Activated CD4-positive, alpha-beta T cell treated with anti-CD3 and anti-CD28 coated beads, Interleukin-2, amount 50 U/mL, for 1 hour (primary cell): Measurements from ENCODE around the gene LMX1B.
A peak's percentile ranks its signal among the peaks of the same experiment; 100 is the strongest.

ENCODE experiments used
- DNase-seq: peaks from one replicate; pipeline ENCODE4 v3.0.0-alpha.2; 2020

LMX1B gene

DNA sequence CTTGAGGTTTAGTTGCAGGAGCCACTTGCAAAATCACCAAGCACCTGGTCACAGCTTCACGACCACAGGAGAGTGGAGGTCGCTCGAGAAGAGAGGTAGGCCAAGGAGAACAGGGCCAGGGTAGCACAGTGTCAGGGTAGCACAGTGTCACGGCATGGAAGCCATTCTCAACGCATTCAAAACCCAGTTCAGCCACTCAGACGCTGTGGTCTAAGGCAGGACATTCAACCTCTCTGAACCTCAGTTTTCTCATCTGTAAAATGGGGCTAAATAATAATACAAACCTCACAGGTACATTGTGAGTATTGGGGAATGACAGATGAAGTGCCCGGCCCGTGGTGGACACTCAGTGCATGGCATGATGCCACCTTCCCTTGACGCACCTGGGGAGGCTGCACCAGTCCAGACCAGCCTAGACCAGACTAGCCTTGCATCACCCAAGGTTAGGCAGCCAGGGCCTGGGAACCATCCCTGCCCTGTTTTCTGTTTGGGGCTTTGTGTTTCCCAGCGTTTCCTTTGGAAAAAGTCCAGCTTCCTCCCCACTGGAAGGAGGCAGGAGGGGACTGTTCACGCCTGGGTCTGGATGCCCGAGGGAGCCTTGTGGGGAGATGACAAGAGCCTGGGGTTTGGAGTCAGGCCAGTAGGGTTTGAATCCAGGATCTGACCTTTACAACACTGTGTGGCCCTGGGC, 7.8 kb upstream of the LMX1B start:
- DNase-seq, result no peak

DNA sequence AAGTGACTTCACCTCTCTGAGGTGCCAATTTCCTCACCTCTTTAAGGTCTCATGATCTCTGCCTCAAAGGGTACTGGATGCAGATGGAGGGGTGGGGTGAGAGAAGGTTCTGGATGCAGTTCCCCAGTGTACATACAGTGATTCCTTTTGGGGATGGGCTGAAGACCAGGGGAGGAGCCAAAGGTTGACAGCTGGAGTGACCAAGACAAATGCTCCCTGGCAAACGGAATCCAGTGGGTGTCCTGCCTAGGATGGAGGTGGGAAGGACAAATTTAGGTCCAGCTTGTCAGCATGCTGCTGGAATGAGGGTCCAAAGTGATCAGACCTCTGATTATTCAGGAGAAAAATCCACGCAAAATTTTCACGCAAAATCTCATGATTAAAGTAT, 7.3 kb upstream of the LMX1B start:
- DNase-seq, result no peak

DNA sequence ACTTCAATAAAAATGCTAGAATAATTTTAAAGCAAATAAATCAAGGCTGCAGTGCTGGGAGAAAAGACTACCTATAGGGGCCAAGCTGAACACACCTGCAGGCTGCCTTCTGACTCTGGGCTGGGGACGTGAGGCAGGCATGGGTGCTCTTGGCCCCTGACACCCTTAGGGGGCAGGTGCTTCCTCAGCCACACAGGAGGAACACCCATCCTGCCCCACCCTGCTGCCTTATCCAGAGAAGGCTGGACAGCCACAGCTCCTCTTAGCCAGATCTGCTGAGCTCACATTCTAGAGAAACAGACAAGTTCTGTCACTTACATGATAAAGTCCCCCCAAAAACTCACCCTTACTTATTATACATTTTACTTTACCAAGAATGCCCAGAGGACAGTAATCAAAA, 6.6 kb upstream of the LMX1B start:
- DNase-seq, result no peak

DNA sequence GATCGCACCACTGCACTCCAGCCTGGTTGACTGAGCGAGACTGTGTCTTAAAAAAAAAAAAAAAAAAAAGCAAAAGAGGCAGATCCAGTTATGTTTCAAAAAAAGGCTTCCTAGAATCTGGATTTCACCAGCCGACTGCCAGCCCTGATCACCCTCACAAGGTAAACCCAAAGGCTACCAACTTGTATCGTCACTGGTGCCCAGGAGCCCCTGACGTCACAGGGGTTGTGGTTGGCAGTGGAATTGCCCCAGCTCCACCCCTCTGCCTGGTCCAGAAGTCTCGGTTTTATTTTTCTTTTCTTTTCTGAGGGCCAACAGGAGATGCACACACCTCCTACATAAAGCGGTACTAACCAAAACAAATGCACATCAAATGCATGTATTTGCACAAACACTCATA, 6.0 kb upstream of the LMX1B start:
- no peak for DNase-seq

DNA sequence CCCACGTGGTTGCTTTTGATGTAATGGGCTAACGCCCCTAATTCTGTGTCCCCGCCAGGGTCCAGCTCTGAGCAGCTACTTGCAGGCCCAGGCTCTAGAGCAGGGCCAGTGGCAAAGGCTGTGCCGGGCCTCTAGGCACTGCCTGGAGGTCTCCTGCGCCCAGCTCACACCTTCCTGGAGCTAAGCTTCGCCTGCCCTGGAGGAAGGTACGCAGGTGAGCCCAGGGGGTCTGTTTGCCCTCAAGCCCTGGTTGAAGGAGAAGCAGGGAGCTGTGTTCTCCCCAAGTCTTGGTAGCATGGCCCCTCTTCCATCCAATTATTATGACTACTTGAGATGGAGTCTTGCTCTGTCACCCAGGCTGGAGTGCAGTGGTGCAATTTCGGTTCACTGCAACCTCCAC, 5.2 kb upstream of the LMX1B start:
- no peak for DNase-seq

DNA sequence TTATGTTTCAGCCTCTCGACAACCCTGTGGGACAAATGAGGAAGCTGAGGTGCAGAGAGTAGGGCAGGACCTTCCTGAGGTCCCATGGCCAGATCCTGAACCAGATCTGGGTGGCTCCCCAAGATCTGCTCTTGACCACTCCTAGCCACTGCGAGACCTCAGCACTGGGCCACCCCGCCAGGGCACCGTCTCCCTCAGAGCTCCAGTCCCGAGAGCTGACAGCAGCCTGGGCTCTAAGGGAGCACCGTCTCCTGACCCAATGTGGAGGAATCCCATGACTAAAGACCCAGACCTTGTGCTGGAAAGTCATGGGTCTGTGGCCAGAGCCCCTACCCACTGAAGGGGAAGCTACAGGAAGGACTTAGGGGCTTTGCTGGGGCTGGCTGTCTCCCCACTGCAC, 4.5 kb upstream of the LMX1B start:
- DNase-seq, result no peak

DNA sequence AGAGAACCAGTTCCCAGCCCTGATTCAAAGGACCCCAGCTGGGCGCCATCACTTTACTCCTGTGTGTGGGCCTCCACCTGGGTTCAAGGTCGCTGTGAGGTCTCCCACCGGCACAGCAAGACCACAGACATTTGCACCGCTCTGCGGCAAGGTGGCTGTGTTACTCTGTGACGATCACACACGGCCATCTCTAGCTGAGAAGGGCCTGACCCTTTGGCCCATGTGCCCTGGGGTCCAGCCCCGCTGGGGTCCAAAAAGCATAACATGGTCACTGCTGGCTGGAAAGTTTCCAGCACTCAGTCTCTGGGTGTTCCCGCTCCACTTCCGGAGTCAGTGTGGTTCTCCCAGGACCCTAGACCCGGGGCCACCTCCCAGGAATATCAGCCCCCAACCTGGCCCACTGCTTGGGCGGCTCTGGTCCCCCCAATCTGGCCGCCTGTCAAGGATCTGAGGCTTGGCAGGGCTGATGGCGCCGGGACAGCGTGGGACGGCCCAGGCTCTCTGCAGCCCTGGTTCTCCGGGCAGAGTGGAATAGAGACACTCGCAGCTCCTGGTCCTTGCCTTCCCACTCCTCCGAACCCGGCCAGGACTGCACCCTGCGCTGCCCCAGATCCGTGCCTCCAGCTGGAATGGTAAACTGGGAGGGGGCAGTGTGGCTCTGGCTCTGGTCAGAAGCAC, 3.9 kb upstream of the LMX1B start:
- DNase-seq, result no peak

DNA sequence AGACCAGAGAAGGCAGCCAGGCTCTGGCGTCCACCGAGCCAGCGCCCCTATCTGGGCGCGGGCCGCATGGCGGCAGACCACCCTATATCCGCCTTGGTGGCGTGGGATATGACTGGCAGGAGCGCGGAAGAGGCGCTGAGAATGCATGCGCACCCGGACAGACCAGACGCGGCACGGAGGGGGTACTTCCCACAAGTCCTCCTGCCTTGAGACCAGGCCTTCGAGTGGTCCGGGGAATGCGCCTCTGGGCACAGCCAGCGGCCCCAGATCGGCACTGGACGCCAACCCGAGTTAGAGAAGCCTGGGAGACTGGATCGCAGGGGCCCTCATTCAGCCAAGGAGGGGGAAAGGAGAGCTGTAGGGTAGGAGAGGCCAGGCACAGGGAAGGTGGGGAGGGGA, 2.5 kb upstream of the LMX1B start:
- DNase-seq, result no peak

DNA sequence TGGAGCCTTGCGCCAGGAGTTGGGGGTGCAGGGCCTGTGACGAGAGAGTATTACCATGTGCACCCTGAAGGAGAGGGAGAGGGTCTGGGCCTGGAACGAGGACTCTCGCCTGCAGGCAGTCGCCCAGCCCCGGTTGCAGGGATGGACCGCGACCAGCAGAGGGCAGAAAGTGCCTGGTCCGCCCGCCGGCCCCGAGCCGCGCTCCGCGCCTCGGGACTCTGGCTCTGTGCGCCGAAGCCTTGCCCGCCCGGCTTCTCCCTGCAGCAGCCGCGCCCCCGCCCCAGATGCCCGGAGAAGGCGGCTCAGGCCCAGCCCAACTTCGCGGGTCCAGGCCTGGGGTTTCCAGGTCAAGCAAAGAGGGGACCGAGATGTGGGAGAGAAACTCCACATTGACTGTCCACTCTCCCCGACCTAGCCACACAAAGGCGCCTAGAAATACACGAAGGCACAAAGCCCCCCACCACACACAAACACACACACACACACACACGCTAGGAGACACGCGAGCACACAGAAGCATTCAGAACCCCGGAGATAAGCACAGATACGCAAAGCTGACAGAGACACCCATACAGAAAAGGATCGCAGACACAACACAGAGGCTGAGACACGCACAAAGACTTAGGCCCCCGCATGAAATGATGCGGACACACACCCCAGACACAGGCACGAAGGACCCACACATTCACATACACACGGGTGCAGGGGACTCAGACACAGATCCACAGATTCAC, 2.0 kb upstream of the LMX1B start:
- DNase-seq, result peak; percentile 67

DNA sequence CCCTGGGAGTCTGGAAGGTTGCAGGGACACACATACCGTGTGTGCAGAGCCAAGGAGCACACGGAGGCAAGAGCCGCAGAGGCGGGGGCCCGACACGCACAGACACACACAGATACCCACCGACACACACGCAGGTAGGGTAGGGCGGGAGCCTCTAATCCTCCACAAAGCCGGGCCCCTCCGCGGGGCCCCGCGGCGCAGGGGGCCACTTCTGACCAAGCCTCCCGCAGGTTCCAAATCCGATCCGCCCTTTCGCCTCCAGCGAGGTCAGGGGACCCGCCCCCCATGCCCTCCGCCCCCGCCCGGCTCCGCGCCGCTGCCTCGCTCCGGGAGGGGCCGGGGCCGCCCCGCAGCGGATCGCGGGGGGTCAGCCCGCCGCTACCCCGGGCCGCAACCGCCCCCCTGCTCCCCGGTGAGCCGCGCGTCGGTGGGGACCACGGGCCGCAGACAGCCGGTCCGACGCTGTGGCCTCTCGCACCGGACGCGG, 1.4 kb upstream of the LMX1B start:
- DNase-seq, result no peak

DNA sequence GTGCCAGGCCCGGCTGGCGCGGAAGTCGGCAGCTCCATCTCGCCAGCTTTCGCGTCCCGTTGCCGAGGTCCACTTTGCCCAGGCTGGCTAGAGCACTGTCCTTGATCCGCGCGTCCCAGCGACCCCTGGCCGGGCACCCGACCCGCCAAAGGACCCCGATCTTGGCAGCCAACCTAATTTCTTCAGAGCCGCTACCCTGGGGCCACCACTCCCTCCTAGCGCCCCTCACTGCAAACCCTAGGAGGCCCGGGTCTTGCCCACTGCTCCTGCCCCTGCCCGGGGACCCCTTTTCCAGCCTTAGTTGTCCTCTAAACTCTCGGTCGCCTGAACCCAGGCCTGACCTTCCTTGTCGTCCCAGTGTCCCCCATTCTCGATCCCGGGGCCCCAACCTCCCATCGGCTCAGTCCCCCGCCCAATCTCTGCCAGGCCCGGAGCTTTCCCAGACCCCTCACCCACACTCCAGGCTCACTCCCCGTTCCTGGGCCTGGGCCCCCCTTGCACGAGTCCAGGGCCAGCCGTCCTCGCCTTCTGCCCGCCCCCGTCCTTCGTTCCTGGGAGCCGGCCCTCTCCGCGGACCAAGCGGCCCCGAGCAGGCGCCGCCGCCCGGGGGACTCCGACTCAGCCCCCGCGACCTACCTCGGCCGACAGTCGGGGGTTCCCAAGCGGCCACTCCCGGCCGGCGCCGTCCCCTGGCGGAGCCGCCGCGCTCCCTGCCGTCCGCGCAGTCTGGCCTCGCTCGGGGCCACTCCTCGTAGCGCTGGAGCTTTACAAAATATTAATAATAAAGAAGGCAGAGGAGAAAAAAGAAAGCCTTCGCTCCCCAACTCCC, 701 bp upstream of the LMX1B start:
- DNase-seq, result no peak

DNA sequence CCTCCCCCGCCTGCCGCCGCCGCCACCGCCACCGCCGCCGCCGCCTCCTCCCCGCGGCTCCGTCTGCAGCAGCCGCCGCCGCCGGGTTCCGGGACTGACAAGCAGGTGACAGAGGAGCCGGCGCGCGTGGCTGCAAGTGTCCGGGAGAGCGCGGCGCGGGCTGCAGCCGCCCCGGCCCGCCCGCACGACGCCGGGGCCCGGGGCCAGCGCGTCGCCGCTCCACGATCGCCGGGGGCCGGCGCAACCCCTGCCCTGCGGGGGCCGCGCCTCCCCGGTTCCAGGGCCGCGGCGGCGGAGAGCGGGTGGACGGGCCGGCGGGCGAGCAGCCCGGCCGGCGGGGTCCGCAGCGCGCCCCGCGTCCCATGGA, 343 bp downstream of the LMX1B start:
- DNase-seq, result peak; percentile 20

DNA sequence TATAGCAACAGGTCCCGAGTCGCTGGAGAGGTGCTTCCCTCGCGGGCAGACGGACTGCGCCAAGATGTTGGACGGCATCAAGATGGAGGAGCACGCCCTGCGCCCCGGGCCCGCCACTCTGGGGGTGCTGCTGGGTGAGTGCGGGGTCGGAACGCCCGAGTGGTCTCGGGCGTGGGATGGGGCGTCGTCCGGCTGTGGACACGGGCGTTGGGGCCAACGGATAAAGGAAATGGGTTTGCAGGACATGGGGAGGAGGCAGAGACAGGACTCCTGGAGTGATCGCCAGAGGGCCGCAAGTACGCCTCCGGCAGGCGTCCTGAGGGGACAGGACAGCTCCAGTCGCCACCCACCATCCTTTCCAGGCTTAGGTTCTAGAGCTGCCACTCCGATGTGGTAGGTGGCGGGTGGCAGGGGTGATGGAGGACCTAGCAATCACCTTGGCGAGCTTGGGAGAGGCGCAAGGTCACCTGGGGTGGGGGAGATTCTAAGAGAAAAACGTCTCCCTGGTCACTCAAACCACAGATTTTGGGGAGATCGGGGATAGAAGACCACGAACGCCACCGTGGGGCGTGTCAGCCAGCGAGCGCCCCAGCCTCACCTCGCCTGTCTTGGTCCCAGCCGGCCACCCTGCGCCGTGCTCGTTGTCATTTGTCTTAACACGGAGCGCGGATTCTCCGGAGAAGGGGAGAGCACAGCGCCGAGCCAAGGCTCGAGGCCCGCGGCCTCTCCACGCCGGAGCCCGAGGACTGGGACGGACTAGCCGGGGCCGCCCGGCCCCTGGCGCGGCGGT, 922 bp downstream of the LMX1B start:
- DNase-seq, result no peak

DNA sequence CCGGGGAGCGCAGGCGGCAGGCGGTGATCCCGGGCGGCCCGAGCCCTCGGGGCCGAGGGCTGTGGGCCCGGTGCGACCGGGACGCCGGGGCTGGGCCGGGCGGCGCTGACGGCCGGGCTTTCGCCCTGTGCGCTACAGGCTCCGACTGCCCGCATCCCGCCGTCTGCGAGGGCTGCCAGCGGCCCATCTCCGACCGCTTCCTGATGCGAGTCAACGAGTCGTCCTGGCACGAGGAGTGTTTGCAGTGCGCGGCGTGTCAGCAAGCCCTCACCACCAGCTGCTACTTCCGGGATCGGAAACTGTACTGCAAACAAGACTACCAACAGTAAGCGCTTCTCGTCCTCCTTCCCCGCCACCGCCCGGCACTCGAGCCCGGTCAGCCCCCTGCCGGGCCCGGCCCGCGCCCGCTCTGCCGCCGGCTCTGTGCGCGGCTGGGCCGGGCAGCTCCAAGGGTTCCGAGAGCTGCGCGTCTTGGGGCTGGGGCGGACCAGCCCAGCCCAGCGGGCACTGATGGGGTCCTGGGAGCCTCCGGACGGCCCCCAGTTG, 1.6 kb downstream of the LMX1B start:
- no peak for DNase-seq

DNA sequence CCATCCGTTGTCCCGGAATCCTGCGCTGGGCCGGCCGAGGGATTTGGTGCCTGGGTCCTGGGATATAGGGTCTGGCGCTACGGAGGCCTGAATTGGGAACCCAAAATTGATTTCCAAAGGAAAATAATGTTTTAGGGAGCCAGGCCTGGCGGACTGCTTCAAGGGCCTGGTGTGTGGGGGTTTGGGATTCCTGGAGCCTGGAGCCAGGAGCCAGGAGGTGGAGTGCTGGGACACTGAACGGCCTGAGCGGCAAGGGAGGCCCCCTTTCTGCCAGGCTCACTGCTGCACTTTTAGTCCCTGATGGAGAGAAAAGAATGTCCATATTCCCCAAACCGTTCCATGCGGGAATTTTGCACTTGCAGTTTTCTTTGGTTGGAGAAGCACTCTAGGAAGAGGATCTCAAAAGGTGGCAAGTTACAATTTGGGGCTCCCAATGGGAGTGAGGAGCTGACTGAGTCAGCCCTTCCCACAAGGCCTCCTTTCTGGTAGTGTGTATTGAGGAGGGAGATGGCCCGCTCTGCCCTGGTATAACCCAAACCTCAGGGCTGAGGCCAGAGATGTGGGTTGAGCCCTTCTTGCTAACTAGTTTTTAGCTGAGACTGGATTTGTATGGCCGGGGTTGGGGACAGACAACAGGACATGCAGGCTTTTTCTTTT, 2.2 kb downstream of the LMX1B start:
- DNase-seq, result no peak

DNA sequence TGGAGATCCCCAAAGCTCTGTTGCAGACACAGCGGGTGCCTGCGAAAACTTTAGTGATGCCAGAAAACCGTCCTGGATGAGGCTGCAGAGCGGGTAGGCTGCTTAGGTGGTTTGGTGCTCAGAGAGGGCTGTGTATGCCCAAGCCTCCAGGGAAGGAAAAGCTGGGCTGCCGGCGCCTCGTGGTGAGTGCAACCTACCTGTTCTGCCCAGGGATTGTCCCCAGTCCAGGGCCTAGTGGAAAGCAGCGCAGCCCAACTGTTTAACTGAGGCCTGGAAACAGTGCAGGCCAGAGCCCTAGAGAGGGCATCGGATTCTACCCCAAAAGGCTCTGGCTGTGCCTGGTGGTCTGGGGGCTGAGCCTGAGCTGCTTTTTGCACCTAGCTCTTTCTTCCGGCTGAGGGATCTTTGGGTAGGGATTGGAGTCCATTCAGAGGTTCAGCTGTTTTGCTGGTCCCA, 2.8 kb downstream of the LMX1B start:
- no peak for DNase-seq

DNA sequence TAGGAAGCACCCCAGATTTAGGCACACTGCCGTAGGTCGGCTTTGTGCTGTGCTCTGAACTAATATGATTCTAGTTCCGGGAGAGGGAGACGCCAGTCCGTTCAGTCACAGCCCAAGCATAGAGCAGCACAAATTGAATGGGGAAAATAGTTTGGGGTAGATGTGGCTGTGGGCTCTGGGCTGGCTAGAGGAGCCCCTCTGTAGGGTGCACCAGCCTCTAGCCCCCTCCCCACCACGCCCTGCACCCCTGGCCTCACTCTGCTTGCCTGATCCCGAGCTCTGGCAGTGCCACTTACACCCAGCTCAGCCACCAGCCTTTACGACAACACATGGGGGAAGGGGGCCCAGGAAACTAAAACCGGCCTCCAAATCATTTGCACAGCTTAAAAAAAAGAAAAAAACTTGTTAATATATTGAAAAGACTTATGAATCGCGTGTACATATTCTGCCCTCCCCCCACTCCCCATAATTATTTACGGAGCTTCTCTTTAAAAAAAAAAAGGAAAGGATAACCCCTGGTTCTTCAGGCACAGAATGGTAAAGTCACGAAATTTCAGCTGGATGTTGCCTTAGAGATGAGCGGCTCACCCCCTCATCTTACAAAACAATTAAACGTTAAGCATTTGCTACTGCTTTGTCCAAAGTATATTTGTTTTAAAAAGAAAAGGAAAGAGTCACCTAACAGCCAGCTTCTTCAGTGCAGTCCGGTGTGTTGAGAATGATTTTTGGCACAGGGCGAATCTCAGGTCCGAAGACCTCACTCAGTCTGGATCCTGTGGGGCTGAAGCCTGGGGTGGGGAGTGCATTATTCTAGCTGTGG, 3.5 kb downstream of the LMX1B start:
- no peak for DNase-seq

DNA sequence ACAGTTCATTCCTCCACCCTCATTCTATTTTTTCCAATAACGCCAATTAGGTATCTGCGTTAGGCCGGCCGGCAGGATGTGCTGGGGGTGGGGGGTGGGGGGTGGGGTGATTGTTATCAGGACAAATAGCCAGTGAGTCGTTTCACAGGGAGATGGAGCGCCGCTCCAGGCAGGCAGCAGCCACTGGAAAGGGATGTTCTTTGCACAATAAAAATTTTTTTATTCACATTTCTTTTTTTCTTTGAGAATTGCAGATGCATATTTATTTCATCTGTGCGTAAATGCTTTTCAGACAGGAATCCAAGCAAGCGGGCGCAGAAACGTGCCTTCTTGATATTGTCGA, 4.1 kb downstream of the LMX1B start:
- DNase-seq, result no peak

DNA sequence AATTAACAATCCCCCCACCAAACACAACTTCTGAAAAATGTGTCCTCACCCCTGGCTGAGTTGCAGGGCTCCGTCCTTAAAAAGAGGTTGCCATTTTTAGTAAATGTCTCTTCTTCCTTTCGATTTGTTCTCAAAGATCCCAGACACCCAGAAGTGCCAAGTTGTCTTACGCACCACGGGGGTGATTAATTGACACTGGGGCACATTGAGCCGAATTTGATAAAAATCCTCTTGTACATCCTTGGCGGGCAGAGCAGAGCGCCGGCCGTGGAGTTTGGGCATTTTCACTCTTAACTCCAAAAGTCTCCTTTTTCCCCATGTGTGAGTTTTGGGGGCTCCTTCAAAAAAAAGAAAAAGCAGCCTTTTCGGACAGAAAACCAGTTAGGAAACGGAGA, 4.5 kb downstream of the LMX1B start:
- DNase-seq, result no peak

DNA sequence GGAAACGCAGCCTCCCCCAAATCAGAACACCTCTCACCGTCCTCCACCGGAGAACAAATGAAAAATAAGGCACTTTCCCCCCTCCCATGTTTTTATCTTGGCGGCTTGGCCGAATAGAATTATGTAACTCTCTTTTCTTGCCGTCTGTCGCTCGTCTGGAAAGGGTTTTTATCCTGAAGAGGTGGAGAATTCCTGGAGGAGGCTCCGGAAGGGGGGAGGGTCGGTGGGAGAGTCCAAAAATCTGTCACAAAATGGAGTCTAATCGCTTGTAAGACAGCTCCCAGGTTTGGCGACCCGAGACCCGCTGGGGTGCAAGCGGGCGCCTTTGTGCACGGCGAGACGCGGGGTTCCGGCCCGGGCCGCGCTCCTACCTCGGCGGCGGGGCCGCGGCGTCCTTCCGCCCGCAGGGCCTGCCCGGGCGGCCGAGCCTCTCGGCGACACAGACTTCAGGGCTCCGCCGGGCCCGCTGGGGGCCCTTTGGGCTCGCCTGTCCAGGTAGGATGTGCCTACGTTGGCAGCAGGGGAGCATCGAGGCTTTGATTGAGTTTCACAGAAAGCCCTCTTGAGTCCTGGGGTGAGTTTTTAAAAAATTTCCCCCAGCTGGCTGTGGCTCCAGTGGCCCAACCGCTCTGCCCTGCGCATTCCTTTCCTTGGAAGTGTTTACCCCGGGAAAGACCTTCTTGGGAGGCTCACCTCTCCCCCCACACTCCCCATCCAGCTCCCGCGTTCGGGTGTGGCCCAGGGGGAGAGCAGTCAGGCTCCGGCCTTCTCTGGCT, 5.0 kb downstream of the LMX1B start:
- no peak for DNase-seq
